Activated CD4-positive, alpha-beta T cell treated with anti-CD3 and anti-CD28 coated beads, Interleukin-2, amount 10 ng/mL, durations not matched to agents 24 days and 14 days (primary cell): ENCODE measurements around the gene RSPH10B2. TPM values are rescaled to one million over a fixed set of nuclear protein-coding genes. Genes with fewer than 3 reads are reported as not detected.
"Not testable (repeated sequence)": the region's sequence is repeated elsewhere in the genome, so short reads cannot be mapped to it uniquely, and the experiment has no call there.

Source experiments
- DNase-seq: peaks from one replicate; pipeline ENCODE4 v3.0.0; 2022
- H3K27ac Mint-ChIP-seq: one replicate; pipeline ENCODE4 v1.8.0; 2022; ENCODE audit warnings: mild to moderate bottlenecking, mixed read lengths
- H3K27me3 Mint-ChIP-seq: one replicate; pipeline ENCODE4 v1.8.0; 2022; ENCODE audit warnings: mixed read lengths
- H3K36me3 Mint-ChIP-seq: one replicate; pipeline ENCODE4 v1.8.0; 2022; ENCODE audit warnings: low read depth, mild to moderate bottlenecking, mixed read lengths
- H3K4me1 Mint-ChIP-seq: one replicate; pipeline ENCODE4 v1.8.0; 2021; ENCODE audit warnings: mixed read lengths
- H3K4me3 Mint-ChIP-seq: one replicate; pipeline ENCODE4 v1.8.0; 2022; ENCODE audit warnings: mild to moderate bottlenecking, moderate library complexity, mixed read lengths
- H3K9me3 Mint-ChIP-seq: one replicate; pipeline ENCODE4 v1.8.0; 2021; ENCODE audit warnings: mixed read lengths
- intact Hi-C: fragments of 100-400 bp; cut with micrococcal nuclease; formaldehyde crosslinking; loops from one replicate; pipeline ENCODE4 v1.15.1; 2023
- total RNA-seq: library from RNA; stranded (reverse); gene quantifications from 2 replicates; pipeline ENCODE4 v1.2.3, GENCODE V29; 2022

Gene RSPH10B2
- total RNA-seq: 0.58 and 0.59 TPM in 2 replicates

DNA sequence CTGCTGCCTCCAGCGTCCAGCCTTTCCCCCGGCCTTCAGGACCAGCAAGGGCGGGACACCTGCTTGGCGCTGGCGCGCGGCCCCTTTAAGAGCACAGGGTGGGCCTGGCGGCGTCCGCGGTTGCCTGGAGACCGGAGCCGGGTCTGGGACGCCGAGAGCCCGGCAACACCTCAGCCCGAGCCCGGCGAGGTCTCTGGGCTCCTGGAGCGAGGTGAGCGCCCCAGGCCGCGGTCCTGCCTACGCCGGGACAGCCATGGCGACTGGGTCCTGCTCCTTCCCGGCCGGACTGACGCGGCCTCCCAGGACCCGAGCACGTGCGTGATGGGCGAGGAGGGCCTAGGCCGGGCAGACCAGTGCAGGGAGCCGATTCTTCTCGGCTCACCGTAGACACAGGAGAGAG is at the start of gene RSPH10B2:
Gene RSPH10B2 (plus strand): TSS at position 140 of the 400 bp plus-strand sequence. CDS start 3,575 bp downstream, outside the sequence.
- not testable (repeated sequence) for DNase-seq

GRCh38 chr7:6705959-6706665 is 47.8 kb upstream of the RSPH10B2 start:
- intact Hi-C loops: loop anchor here (2.0 kb wide), 2 partner anchors 69 to 115 kb away; partner anchors contain the start of genes INTS15 and ZNF316
- Mint-ChIP-seq H3K27me3 (no peaks in the 10 kb centered on the region), H3K36me3 (peaks cover 53% of the 10 kb centered on the region), H3K4me1 (peaks cover 35% of the 10 kb centered on the region), H3K9me3 (peaks cover 45% of the 10 kb centered on the region), H3K27ac (peak overlapping the region; percentile 91), H3K4me3 (peak overlapping the region; percentile 96)
- peak; percentile 82 for DNase-seq

More for the DNA sequence above, at the start of gene RSPH10B2:
- H3K9me3 Mint-ChIP-seq, H3K27ac Mint-ChIP-seq, H3K4me1 Mint-ChIP-seq, H3K4me3 Mint-ChIP-seq, intact Hi-C loops, H3K27me3 Mint-ChIP-seq, H3K36me3 Mint-ChIP-seq: not testable (repeated sequence)

DNA sequence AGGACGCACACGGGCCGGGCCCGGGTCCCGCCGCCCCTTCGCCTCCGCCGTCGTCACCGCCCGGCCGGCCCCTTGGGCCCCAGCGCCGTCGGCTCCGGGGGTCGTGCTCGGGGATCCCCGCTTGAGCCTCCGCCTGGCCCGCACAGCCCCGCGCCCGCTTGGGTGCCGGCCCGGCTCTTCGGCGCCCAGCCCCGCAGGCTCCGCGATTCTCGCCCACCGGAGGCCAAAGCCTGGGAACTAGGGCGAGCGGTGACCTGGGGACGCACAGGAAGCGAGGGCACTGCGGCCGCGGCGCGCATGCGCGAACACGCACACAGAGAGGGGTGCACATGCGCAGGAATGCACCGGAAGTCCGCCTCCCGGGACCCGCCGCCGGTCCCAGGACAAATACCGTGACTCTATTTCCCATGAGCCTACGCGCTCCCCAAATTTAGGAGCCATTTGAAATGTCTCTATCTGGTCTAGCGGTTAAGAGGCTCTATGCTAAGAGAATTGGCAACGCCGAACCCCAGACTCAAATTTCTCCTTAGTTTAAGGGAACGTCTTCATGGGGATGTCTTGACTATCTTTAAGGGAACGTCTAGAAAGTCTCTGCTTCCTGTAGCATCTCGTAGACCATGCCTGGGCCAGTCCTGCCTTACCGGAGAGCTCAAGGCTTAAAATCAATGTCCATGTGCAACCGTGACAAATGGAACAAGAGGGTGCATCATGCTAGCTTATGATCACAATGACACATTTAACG is 47.1 kb upstream of the RSPH10B2 start, which contains the start of gene ZNF12:
Gene ZNF12 (minus strand): TSS at position 282 of the 742 bp plus-strand sequence. CDS start 1,774 bp downstream, outside the sequence.
- Mint-ChIP-seq H3K27me3 (no peaks in the 10 kb centered on the region), H3K9me3 (peaks cover 44% of the 10 kb centered on the region), H3K4me3 (peak within 1 kb of the TSS; percentile 96), H3K27ac (peak within 1 kb of the TSS; percentile 91), H3K36me3 (peaks cover 45% of the 10 kb centered on the region), H3K4me1 (peaks cover 32% of the 10 kb centered on the region)
- intact Hi-C loops: loop anchor here (1.0 to 2.0 kb wide), 3 partner anchors 22 to 116 kb away; partner anchors contain the start of genes INTS15 and ZNF316
- peak; percentile 98 for DNase-seq

GRCh38 chr7:6708304-6708703 is 45.6 kb upstream of the RSPH10B2 start:
- Mint-ChIP-seq H3K27ac (no peak overlapping the region), H3K4me3 (no peak overlapping the region), H3K4me1 (peaks cover 22% of the 10 kb centered on the region), H3K9me3 (peaks cover 34% of the 10 kb centered on the region), H3K27me3 (no peaks in the 10 kb centered on the region), H3K36me3 (peaks cover 33% of the 10 kb centered on the region)
- intact Hi-C loops: no loop called here
- DNase-seq: no peak

DNA sequence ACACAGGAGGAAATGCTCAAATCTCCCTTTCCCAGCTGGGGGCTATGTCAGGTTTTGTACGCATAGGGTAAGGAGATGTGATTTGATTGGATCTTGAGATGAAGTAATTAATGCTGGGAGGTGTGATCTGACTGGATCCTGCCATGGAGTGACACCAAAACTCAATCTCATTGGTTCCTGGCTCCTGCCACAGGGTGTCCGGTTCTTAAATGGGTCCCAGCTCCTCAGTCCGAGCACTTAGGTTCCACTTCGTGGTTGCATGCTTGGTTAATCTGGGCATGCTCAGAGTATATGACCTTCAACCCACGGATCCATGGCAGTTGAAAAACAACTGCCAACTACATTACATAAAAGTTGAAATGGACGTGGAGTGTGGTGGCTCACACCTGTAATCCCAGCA is 44.1 kb upstream of the RSPH10B2 start:
- peaks cover 20% of the 10 kb centered on the region for H3K36me3 Mint-ChIP-seq
- H3K9me3 Mint-ChIP-seq: peaks cover 27% of the 10 kb centered on the region
- DNase-seq: no peak
- no peak overlapping the region for H3K27ac Mint-ChIP-seq
- H3K27me3 Mint-ChIP-seq: no peaks in the 10 kb centered on the region
- intact Hi-C loops: no loop called here
- no peak overlapping the region for H3K4me3 Mint-ChIP-seq
- peaks cover 16% of the 10 kb centered on the region for H3K4me1 Mint-ChIP-seq

DNA sequence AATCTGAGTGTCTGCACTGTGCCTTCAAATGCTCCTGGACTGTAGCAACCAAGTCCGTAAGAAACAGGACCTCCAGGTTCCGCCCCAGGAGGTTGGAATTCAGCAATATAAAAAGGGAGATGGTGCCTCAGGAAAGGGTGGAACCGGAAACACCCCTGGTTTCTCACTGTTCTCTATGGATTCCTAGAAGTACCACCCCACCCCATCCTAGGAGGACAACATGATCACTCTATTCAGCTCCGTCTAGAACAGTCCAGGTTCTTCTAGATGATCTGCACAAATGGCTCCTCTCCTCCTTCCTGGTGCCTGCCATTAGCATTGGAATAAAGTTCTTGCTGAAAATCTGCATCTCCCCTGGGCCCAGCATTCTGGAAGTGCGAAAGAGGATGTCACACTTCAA is 39.5 kb upstream of the RSPH10B2 start:
- H3K4me3 Mint-ChIP-seq: no peak overlapping the region
- no peak overlapping the region for H3K27ac Mint-ChIP-seq

DNA sequence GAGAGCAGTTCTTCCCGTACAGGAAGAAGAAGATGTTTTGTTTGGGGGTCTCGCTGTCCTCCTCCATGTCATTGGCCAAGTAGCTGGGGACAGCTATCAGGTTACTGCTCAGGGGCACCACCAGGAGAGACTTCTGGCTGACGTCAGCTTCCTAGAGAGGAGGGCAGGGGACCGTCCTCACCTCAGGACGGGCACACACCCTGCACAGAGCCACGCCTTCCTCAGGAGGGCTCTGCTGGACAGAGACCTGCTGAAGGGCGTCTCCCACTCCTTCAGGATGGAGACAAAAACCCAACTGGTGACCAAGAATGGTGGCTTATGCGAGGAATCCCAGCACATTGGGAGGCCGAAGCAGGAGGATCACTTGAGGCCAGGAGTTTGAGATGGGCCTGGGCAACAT is 38.0 kb upstream of the RSPH10B2 start:
- intact Hi-C loops, H3K4me3 Mint-ChIP-seq, H3K27ac Mint-ChIP-seq, H3K36me3 Mint-ChIP-seq, H3K9me3 Mint-ChIP-seq, DNase-seq, H3K4me1 Mint-ChIP-seq: not testable (repeated sequence)
- H3K27me3 Mint-ChIP-seq: peaks cover 12% of the 10 kb centered on the region

More for the DNA sequence above, 39.5 kb upstream of the RSPH10B2 start:
- H3K9me3 Mint-ChIP-seq: peaks cover 7% of the 10 kb centered on the region
- peaks cover 2% of the 10 kb centered on the region for H3K4me1 Mint-ChIP-seq
- intact Hi-C loops: no loop called here
- H3K27me3 Mint-ChIP-seq: peaks cover 9% of the 10 kb centered on the region
- H3K36me3 Mint-ChIP-seq: no peaks in the 10 kb centered on the region
- no peak for DNase-seq

DNA sequence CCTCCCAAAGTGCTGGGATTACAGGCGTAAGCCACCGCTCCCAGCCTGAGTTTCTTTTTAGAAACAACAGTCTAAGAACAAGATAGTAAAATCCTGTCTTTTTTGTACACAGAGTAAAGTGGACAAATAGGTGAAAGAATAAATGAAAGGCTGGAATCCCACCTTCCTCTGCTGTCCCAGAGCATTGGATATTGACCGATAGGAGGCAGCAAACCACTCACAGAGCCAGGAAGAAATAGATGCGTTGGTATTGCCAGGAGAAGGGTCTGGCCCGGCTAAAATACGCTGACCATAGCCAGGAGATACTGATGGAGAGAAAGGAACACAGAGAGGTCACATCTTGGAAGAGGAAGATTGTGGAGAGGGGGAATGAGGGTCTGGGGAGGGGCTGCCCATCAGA is 35.8 kb upstream of the RSPH10B2 start:
- Mint-ChIP-seq H3K36me3 (no peaks in the 10 kb centered on the region), H3K9me3 (no peaks in the 10 kb centered on the region), H3K27me3 (peaks cover 19% of the 10 kb centered on the region), H3K4me3 (no peak overlapping the region), H3K27ac (no peak overlapping the region), H3K4me1 (peaks cover 2% of the 10 kb centered on the region)
- DNase-seq: no peak
- intact Hi-C loops: no loop called here

DNA sequence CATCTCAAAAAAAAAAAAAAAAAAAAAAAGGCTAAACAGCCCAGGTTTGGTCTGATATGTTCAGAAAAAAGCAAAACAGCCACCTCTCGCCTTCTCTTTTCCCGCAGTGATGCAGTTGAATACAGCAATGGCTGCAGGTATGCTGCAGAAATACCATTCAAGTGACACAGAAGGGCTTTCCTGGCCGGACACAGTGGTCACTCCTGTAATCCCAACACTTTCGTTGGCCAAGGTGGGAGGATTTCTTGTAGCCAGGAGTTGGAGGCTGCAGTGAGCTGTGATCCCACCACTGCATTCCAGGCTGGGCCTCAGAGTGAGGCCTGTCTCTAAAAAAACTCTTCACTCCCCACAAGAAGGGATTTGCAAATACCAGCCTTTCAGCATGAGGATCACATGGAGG is 29.6 kb upstream of the RSPH10B2 start:
- intact Hi-C loops, H3K4me3 Mint-ChIP-seq, DNase-seq, H3K36me3 Mint-ChIP-seq, H3K9me3 Mint-ChIP-seq, H3K27ac Mint-ChIP-seq, H3K4me1 Mint-ChIP-seq: not testable (repeated sequence)
- H3K27me3 Mint-ChIP-seq: peaks cover 12% of the 10 kb centered on the region

- no peak for DNase-seq
- peaks cover 10% of the 10 kb centered on the region for H3K27me3 Mint-ChIP-seq
- intact Hi-C loops: no loop called here
- no peak overlapping the region for H3K27ac Mint-ChIP-seq
- H3K4me3 Mint-ChIP-seq: no peak overlapping the region
- peaks cover 6% of the 10 kb centered on the region for H3K9me3 Mint-ChIP-seq
- H3K4me1 Mint-ChIP-seq: peaks cover 8% of the 10 kb centered on the region
- peaks cover 5% of the 10 kb centered on the region for H3K36me3 Mint-ChIP-seq
Measured at GRCh38 chr7:6725003-6725402, 28.9 kb upstream of the RSPH10B2 start.

DNA sequence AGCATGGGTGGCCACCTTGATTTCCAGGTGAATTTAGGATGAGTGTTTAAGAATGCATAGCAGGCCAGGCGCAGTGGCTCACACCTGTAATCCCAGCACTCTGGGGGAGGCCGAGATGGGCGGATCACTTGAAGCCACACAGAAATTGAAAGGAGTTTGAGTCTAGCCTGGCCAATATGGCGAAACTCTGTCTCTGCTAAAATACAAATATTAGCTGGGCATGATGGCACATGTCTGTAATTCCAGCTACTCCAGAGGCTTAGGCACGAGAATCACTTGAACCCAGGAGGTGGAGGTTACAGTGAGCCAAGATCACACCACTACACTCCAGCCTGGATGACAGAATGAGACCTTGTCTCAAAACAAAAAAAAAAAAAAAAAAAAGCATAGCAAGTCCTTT is 27.6 kb upstream of the RSPH10B2 start:
- H3K9me3 Mint-ChIP-seq, intact Hi-C loops, H3K27me3 Mint-ChIP-seq, H3K27ac Mint-ChIP-seq, H3K4me3 Mint-ChIP-seq, DNase-seq: not testable (repeated sequence)
- Mint-ChIP-seq H3K36me3 (peaks cover 14% of the 10 kb centered on the region), H3K4me1 (peaks cover 13% of the 10 kb centered on the region)

GRCh38 chr7:6727663-6728062 is 26.2 kb upstream of the RSPH10B2 start:
- H3K27ac Mint-ChIP-seq: no peak overlapping the region
- intact Hi-C loops: no loop called here
- no peak for DNase-seq
- peaks cover 5% of the 10 kb centered on the region for H3K27me3 Mint-ChIP-seq
- no peak overlapping the region for H3K4me3 Mint-ChIP-seq
- peaks cover 21% of the 10 kb centered on the region for H3K36me3 Mint-ChIP-seq
- peaks cover 6% of the 10 kb centered on the region for H3K9me3 Mint-ChIP-seq
- H3K4me1 Mint-ChIP-seq: peaks cover 17% of the 10 kb centered on the region

DNA sequence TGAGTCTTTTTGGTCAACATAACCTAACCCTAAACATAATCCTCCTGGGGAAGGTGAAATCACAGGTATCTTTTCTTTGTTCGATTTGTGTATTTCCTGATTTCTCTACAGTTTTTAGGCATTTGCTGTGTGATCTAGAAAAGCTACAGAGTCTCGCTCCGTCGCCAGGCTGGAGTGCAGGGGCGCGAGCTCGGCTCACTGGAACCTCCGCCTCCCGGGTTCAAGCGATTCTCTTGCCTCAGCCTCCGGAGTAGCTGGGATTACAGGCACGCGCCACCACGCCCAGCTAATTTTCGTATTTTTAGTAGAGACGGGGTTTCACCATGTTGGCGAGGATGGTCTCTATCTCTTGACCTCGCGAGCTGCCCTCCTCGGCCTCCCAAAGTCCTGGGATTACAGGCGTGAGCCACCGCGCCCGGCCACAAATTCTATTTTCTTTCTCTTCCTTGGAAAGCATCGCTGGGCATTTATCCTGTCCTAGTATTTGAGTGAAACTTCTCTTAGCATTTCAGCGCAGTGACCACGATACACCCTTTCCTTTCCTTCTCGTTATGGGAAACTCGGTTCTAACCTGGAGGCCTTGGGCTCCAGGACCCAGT is 24.9 kb upstream of the RSPH10B2 start:
- Mint-ChIP-seq H3K27ac (peak overlapping the region; percentile 91), H3K36me3 (peaks cover 32% of the 10 kb centered on the region), H3K4me3 (peak overlapping the region; percentile 90), H3K4me1 (peaks cover 17% of the 10 kb centered on the region)
- H3K9me3 Mint-ChIP-seq, H3K27me3 Mint-ChIP-seq, DNase-seq: not testable (repeated sequence)
- intact Hi-C loops: loop anchor here (1.0 kb wide), 1 partner anchor 22 kb away; no protein-coding TSS in a partner anchor
